IMR-90 (cell line): ENCODE measurements around the gene MNT. TPM values are rescaled to one million over a fixed set of nuclear protein-coding genes. Genes with fewer than 3 reads are reported as not detected.

Source experiments
- ATAC-seq: fragments of 200-7000 bp; cut with Tn5 transposase; 2 replicates; pipeline ENCODE4 v1.9.1; 2020; ENCODE audit warnings: low read depth, mild to moderate bottlenecking, moderate library complexity
- BruUV-seq: library from RNA; stranded (reverse); fragments of 400-500 nt; replicated peaks from 2 replicates; lab custom pipeline; 2021; lab: Mats Ljungman, UMichigan
- CTCF ChIA-PET: fragments of 300-600 bp; formaldehyde crosslinking; extraction: SDS; loops from one replicate; lab custom pipeline; 2021; ENCODE audit warnings: antibody characterized with exemption; lab: Yijun Ruan, JAX
- POLR2A ChIA-PET: fragments of 300-600 bp; sonication (Branson Sonifier 250); formaldehyde crosslinking; loops from one replicate; lab custom pipeline; 2022; ENCODE audit warnings: antibody characterized with exemption; ENCODE audit not compliant: unreplicated experiment; lab: Charles Lee
- DNase-seq: peaks from one replicate; pipeline ENCODE4 v3.0.0; 2013
- H2AFZ ChIP-seq: replicated peaks from 2 replicates; pipeline ENCODE3; 2013; ENCODE audit warnings: low read length, mild to moderate bottlenecking; ENCODE audit not compliant: poor library complexity
- H2AK5ac ChIP-seq: 2 replicates; pipeline ENCODE4 v1.6.1; 2013; ENCODE audit warnings: low read depth, low read length, inconsistent platforms
- H2AK9ac ChIP-seq: replicated peaks from 2 replicates; pipeline ENCODE3; 2013; ENCODE audit warnings: mild to moderate bottlenecking, low read depth, low read length, moderate library complexity; ENCODE audit not compliant: poor library complexity
- H2BK120ac ChIP-seq: 2 replicates; pipeline ENCODE4 v1.6.1; 2013; ENCODE audit warnings: low read depth, low read length, inconsistent platforms
- H2BK15ac ChIP-seq: 3 replicates; pipeline ENCODE4 v1.6.1; 2013; ENCODE audit warnings: low read depth, low read length, inconsistent platforms
- H2BK20ac ChIP-seq: 2 replicates; pipeline ENCODE4 v1.6.1; 2013; ENCODE audit warnings: low read depth, mild to moderate bottlenecking, inconsistent platforms, low read length, moderate library complexity
- H2BK5ac ChIP-seq: 2 replicates; pipeline ENCODE4 v1.6.1; 2013; ENCODE audit warnings: mild to moderate bottlenecking, low read depth, low read length, inconsistent platforms; ENCODE audit not compliant: poor library complexity, severe bottlenecking
- H3K14ac ChIP-seq: replicated peaks from 2 replicates; pipeline ENCODE4 v1.6.1; 2013; ENCODE audit warnings: low read depth, low read length, inconsistent platforms
- H3K18ac ChIP-seq: 2 replicates; pipeline ENCODE4 v1.6.1; 2013; ENCODE audit warnings: low read depth, low read length, control low read depth
- H3K23ac ChIP-seq: 2 replicates; pipeline ENCODE4 v1.6.1; 2013; ENCODE audit warnings: low read depth, low read length, inconsistent platforms
- H3K27ac ChIP-seq: 2 replicates; pipeline ENCODE4 v1.5.1; 2013; ENCODE audit warnings: mild to moderate bottlenecking, control low read depth, low read length; ENCODE audit not compliant: insufficient read depth
- H3K27me3 ChIP-seq: 2 replicates; pipeline ENCODE4 v1.6.1; 2013; ENCODE audit warnings: low read length; ENCODE audit not compliant: control insufficient read depth, insufficient read depth
- H3K36me3 ChIP-seq: 2 replicates; pipeline ENCODE4 v1.6.1; 2013; ENCODE audit warnings: low read length, mixed read lengths; ENCODE audit not compliant: control insufficient read depth, insufficient read depth
- H3K4ac ChIP-seq: 2 replicates; pipeline ENCODE4 v1.6.1; 2013; ENCODE audit warnings: low read depth, low read length, inconsistent platforms
- H3K4me1 ChIP-seq: 2 replicates; pipeline ENCODE4 v1.6.1; 2013; ENCODE audit warnings: low read length, mixed read lengths; ENCODE audit not compliant: control insufficient read depth, insufficient read depth
- H3K4me2 ChIP-seq: 2 replicates; pipeline ENCODE4 v1.6.1; 2013; ENCODE audit warnings: low read depth, mild to moderate bottlenecking, control low read depth, low read length, moderate library complexity
- H3K4me3 ChIP-seq: 2 replicates; pipeline ENCODE4 v1.5.1; 2013; ENCODE audit warnings: low read depth, mild to moderate bottlenecking, control low read depth, low read length, moderate library complexity; ENCODE audit not compliant: insufficient read depth
- H3K56ac ChIP-seq: 2 replicates; pipeline ENCODE4 v1.6.1; 2013; ENCODE audit warnings: low read length, inconsistent platforms; ENCODE audit not compliant: insufficient read depth; ENCODE audit errors: extremely low read depth
- H3K79me1 ChIP-seq, 2 experiments: 2 replicates each; pipeline ENCODE4 v1.6.1; 2013; ENCODE audit warnings: low read length in 2 of 2, inconsistent platforms in 1 of 2, low read depth in 1 of 2
- H3K9ac ChIP-seq: 2 replicates; pipeline ENCODE4 v1.6.1; 2013; ENCODE audit warnings: low read depth, low read length, control low read depth
- H3K9me1 ChIP-seq: 2 replicates; pipeline ENCODE4 v1.6.1; 2013; ENCODE audit warnings: low read length, inconsistent platforms; ENCODE audit not compliant: insufficient read depth
- H3K9me3 ChIP-seq: 2 replicates; pipeline ENCODE4 v1.6.1; 2013; ENCODE audit warnings: low read length; ENCODE audit not compliant: control insufficient read depth, insufficient read depth
- H4K20me1 ChIP-seq: 2 replicates; pipeline ENCODE4 v1.6.1; 2013; ENCODE audit warnings: low read length, inconsistent platforms; ENCODE audit not compliant: insufficient read depth
- H4K5ac ChIP-seq: 2 replicates; pipeline ENCODE4 v1.6.1; 2013; ENCODE audit warnings: mild to moderate bottlenecking, low read depth, low read length, control low read depth
- H4K8ac ChIP-seq, 2 experiments: 2 replicates each; pipeline ENCODE4 v1.6.1; 2013; ENCODE audit warnings: low read depth in 2 of 2, low read length in 2 of 2, control low read depth in 1 of 2, inconsistent platforms in 1 of 2
- H4K91ac ChIP-seq: 2 replicates; pipeline ENCODE4 v1.6.1; 2013; ENCODE audit warnings: low read depth, low read length, inconsistent platforms; ENCODE audit not compliant: insufficient read depth
- BHLHE40 ChIP-seq: fragments of 150-350 bp; IDR thresholded peaks from 2 replicates; pipeline ENCODE4 v1.6.1; 2016; ENCODE audit warnings: mild to moderate bottlenecking, low read depth, low read length
- CHD1 ChIP-seq: IDR thresholded peaks from 2 replicates; pipeline ENCODE4 v1.6.1; 2012; ENCODE audit warnings: low read depth, low read length, improper control_type of control experiment
- FOS ChIP-seq: fragments of 150-350 bp; IDR thresholded peaks from 2 replicates; pipeline ENCODE4 v1.6.1; 2016; ENCODE audit warnings: low read depth, low read length
- MAFK ChIP-seq: IDR thresholded peaks from 2 replicates; pipeline ENCODE4 v1.6.1; 2012; ENCODE audit warnings: low read depth, low read length, improper control_type of control experiment
- MAZ ChIP-seq: IDR thresholded peaks from 2 replicates; pipeline ENCODE4 v1.6.1; 2012; ENCODE audit warnings: low read depth, mild to moderate bottlenecking, low read length, improper control_type of control experiment, moderate library complexity, borderline replicate concordance
- MXI1 ChIP-seq: IDR thresholded peaks from 2 replicates; pipeline ENCODE4 v1.6.1; 2012; ENCODE audit warnings: low read depth, mild to moderate bottlenecking, low read length, moderate library complexity, borderline replicate concordance
- NFE2L2 ChIP-seq: fragments of 150-350 bp; IDR thresholded peaks from 2 replicates; pipeline ENCODE4 v1.6.1; 2016; ENCODE audit warnings: low read depth, mild to moderate bottlenecking, low read length
- POLR2A ChIP-seq: IDR thresholded peaks from 2 replicates; pipeline ENCODE4 v1.6.1; 2012; ENCODE audit warnings: mild to moderate bottlenecking, low read depth, low read length
- RCOR1 ChIP-seq: IDR thresholded peaks from 2 replicates; pipeline ENCODE4 v1.6.1; 2012; ENCODE audit warnings: mild to moderate bottlenecking, low read length, improper control_type of control experiment; ENCODE audit not compliant: insufficient replicate concordance
- RFX5 ChIP-seq: IDR thresholded peaks from 2 replicates; pipeline ENCODE4 v1.8.0; 2012; ENCODE audit warnings: low read depth, mild to moderate bottlenecking, low read length, moderate library complexity
- WGBS, 2 experiments: methylation state at CpG; one replicate each; pipeline versions ENCODE4 v1.1.5 to v1.1.7; 2013; ENCODE audit warnings: missing lambda C conversion rate in 2 of 2; ENCODE audit not compliant: insufficient read length in 1 of 2; ENCODE audit errors: extremely low coverage in 2 of 2; 5-methylcytosine and 5-hydroxymethylcytosine counted together
- dilution Hi-C: fragments of 300-500 bp; cut with HindIII; formaldehyde crosslinking; loops from one replicate; pipeline ENCODE4 v1.14.3; 2018; ENCODE audit warnings: low sequenced_read_pairs; ENCODE audit not compliant: unreplicated experiment
- in situ Hi-C: fragments of 300-500 bp; cut with MboI; formaldehyde crosslinking; loops from 3 replicates; pipeline ENCODE4 v1.14.3; 2019; ENCODE audit warnings: low sequenced_read_pairs, inconsistent platforms, mixed read lengths
- intact Hi-C: fragments of 100-400 bp; cut with micrococcal nuclease; formaldehyde crosslinking; loops from 2 replicates; pipeline ENCODE4 v1.10.0; 2022
- polyA plus RNA-seq, 3 experiments: library from polyadenylated mRNA; depleted of rRNA; stranded (reverse); fragments of >200 nt; gene quantifications; 2 replicates each; pipeline ENCODE4 v1.2.3, GENCODE V29; 2012; ENCODE audit warnings: low replicate concordance in 1 of 3
- total RNA-seq: library from RNA; depleted of rRNA; stranded (reverse); fragments of >200 nt; gene quantifications from 2 replicates; pipeline ENCODE4 v1.2.3, GENCODE V29; 2012
- TF ChIP-seq, protein P1 (sequence below): conservative IDR thresholded peaks from 2 replicates; pipeline ENCODE4 v1.5.1; 2012; ENCODE audit warnings: mild to moderate bottlenecking, low read depth, low read length, improper control_type of control experiment
- TF ChIP-seq, protein P2 (sequence below): fragments of 150-350 bp; IDR thresholded peaks from 2 replicates; pipeline ENCODE4 v1.6.1; 2017; ENCODE audit warnings: mild to moderate bottlenecking, antibody characterized with exemption, low read length, low read depth
- TF ChIP-seq, protein P3 (sequence below): fragments of 150-350 bp; IDR thresholded peaks from 2 replicates; pipeline ENCODE4 v1.6.1; 2016; ENCODE audit warnings: low read depth, mild to moderate bottlenecking, low read length, moderate library complexity, borderline replicate concordance

MNT gene
- total and polyA plus RNA-seq, 2 of the 4 experiments (the other 2 are of a cell fraction): 1.4 to 8.3 TPM

DNA sequence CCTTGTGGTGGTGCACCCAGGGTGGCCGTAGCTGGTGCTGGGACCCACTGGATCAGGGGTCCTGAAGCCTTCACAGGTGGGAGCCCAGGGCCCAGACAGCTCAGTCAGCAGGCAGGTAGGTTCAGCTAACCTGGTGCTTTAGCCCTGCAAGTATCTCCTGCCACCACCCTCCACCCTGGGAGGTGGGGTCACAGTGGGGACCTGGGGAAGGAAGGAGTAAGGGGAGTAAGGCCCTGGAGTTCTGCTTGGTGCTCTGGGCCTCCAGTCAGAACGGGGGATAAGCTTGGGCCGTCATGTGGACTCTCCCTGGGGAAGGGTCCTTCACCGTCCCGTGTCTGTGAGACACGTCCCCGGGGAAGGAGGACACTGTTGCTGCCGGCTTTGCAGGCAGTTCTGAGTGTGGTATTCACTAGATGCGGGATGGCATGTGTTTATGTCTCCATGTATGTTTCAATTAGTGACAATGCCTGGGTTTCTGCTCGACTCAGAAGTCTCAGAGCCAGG is 42.9 kb downstream of the MNT start (continued):
- TF ChIP-seq, protein P1, sequence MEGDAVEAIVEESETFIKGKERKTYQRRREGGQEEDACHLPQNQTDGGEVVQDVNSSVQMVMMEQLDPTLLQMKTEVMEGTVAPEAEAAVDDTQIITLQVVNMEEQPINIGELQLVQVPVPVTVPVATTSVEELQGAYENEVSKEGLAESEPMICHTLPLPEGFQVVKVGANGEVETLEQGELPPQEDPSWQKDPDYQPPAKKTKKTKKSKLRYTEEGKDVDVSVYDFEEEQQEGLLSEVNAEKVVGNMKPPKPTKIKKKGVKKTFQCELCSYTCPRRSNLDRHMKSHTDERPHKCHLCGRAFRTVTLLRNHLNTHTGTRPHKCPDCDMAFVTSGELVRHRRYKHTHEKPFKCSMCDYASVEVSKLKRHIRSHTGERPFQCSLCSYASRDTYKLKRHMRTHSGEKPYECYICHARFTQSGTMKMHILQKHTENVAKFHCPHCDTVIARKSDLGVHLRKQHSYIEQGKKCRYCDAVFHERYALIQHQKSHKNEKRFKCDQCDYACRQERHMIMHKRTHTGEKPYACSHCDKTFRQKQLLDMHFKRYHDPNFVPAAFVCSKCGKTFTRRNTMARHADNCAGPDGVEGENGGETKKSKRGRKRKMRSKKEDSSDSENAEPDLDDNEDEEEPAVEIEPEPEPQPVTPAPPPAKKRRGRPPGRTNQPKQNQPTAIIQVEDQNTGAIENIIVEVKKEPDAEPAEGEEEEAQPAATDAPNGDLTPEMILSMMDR: no peak
- no peak for TF ChIP-seq MXI1
- TF ChIP-seq FOS: no peak

DNA sequence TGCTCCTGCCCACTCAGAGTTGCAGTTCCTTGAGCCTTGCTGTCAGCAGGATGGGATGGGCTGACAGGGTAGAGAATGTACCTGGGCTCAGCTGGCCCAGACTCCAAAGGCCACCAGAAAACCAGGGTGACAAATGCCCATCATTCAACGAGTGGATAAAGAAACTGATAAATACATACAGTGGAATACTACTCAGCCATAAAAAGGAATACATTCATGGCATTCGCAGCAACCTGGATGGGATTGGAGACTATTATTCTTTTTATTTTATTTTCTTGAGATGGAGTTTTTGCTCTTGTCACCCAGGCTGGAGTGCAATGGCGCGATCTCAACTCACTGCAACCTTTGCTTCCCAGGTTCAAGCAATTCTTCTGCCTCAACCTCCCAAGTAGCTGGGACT is 43.6 kb downstream of the MNT start:
- in situ Hi-C loops: no loop called here
- Histone ChIP-seq H3K4ac (no peak overlapping the region), H4K20me1 (peaks cover 35% of the 10 kb centered on the region), H3K4me3 (no peak overlapping the region), H4K8ac (no peak overlapping the region), H3K79me1 (peaks cover 5 to 29% of the 10 kb centered on the region in 2 experiments; a peak in 2 of 4 replicates), H3K4me2 (no peak overlapping the region), H2BK20ac (no peak overlapping the region), H3K23ac (no peak overlapping the region), H2BK120ac (no peak overlapping the region), H2AFZ (peak overlapping the region; percentile 14), H3K18ac (no peak overlapping the region), H3K14ac (no peak overlapping the region), H4K91ac (no peak overlapping the region), H2AK9ac (no peak overlapping the region), H2AK5ac (peak overlapping the region; percentile 63; the same call in 1 of the 2 replicates), H3K9me3 (no peaks in the 10 kb centered on the region), H3K27me3 (no peaks in the 10 kb centered on the region), H3K9ac (no peak overlapping the region), H3K36me3 (peaks cover 5% of the 10 kb centered on the region), H3K27ac (no peak overlapping the region), H3K4me1 (peaks cover 8% of the 10 kb centered on the region), H3K56ac (no peak overlapping the region), H2BK5ac (no peak overlapping the region), H3K9me1 (peaks cover 23% of the 10 kb centered on the region), H2BK15ac (no peak overlapping the region), H4K5ac (no peak overlapping the region)
- BruUV-seq: no TSS peak
- CTCF ChIA-PET: no interaction called here
- no peak for DNase-seq
- 100% methylated on average over 2 of the region's 4 CpGs; no CpG with 5 or more reads in 1 of the 2 experiments for WGBS, 2 experiments
- dilution Hi-C loops: no loop called here
- POLR2A ChIA-PET: no interaction called here
- intact Hi-C loops: no loop called here
- no peak for ATAC-seq
- TF ChIP-seq FOS: no peak
- no peak for TF ChIP-seq MAFK
- TF ChIP-seq MXI1: no peak
- TF ChIP-seq MAZ: no peak
- TF ChIP-seq RCOR1: no peak
- no peak for TF ChIP-seq POLR2A
- no peak for TF ChIP-seq BHLHE40
- TF ChIP-seq, protein P2, sequence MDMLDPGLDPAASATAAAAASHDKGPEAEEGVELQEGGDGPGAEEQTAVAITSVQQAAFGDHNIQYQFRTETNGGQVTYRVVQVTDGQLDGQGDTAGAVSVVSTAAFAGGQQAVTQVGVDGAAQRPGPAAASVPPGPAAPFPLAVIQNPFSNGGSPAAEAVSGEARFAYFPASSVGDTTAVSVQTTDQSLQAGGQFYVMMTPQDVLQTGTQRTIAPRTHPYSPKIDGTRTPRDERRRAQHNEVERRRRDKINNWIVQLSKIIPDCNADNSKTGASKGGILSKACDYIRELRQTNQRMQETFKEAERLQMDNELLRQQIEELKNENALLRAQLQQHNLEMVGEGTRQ: no peak
- no peak for TF ChIP-seq NFE2L2
- TF ChIP-seq CHD1: no peak
- TF ChIP-seq, protein P3, sequence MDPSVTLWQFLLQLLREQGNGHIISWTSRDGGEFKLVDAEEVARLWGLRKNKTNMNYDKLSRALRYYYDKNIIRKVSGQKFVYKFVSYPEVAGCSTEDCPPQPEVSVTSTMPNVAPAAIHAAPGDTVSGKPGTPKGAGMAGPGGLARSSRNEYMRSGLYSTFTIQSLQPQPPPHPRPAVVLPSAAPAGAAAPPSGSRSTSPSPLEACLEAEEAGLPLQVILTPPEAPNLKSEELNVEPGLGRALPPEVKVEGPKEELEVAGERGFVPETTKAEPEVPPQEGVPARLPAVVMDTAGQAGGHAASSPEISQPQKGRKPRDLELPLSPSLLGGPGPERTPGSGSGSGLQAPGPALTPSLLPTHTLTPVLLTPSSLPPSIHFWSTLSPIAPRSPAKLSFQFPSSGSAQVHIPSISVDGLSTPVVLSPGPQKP: no peak
- TF ChIP-seq RFX5: no peak
